ENCODE results near the gene PDLIM1. TPM values are rescaled to one million over a fixed set of nuclear protein-coding genes. Genes with fewer than 3 reads are reported as not detected.

The PDLIM1 gene
- total RNA-seq, 1 donor from 2014 or later: 405 TPM

- DNase-seq (ENCODE audit: low spot score): no peak
These were observed 27.0 kb downstream of the PDLIM1 start for GRCh38 chr10:95263864-95264226.

GRCh38 chr10:95262763-95263518, 27.9 kb downstream of the PDLIM1 start:
- no peak for DNase-seq (ENCODE audit: low spot score)

GRCh38 chr10:95261926-95262325, 28.9 kb downstream of the PDLIM1 start:
- no peak for DNase-seq (ENCODE audit: low spot score)

GRCh38 chr10:95260909-95261552, 29.8 kb downstream of the PDLIM1 start:
- no peak for DNase-seq (ENCODE audit: low spot score)

- DNase-seq (ENCODE audit: low spot score): no peak
These were observed 30.4 kb downstream of the PDLIM1 start for GRCh38 chr10:95260397-95260881.

- DNase-seq (ENCODE audit: low spot score): no peak
These were observed 33.0 kb downstream of the PDLIM1 start for GRCh38 chr10:95257849-95258248.

- DNase-seq (ENCODE audit: low spot score): no peak
These were observed 34.5 kb downstream of the PDLIM1 start for GRCh38 chr10:95256268-95256667.

GRCh38 chr10:95254629-95255028, 36.2 kb downstream of the PDLIM1 start:
- no peak for DNase-seq (ENCODE audit: low spot score)

- no peak for DNase-seq (ENCODE audit: low spot score)
These were observed 37.1 kb downstream of the PDLIM1 start for GRCh38 chr10:95253686-95254085.

GRCh38 chr10:95253007-95253406, 37.8 kb downstream of the PDLIM1 start:
- no peak for DNase-seq (ENCODE audit: low spot score)

GRCh38 chr10:95250856-95251255, 39.9 kb downstream of the PDLIM1 start:
- no peak for DNase-seq (ENCODE audit: low spot score)

GRCh38 chr10:95249467-95249866, 41.3 kb downstream of the PDLIM1 start:
- no peak for DNase-seq (ENCODE audit: low spot score)

- DNase-seq (ENCODE audit: low spot score): no peak
These were observed 41.8 kb downstream of the PDLIM1 start for GRCh38 chr10:95248989-95249388.

GRCh38 chr10:95247881-95248583, 42.8 kb downstream of the PDLIM1 start:
- DNase-seq (ENCODE audit: low spot score): peak; percentile 68

GRCh38 chr10:95247200-95247880, 43.5 kb downstream of the PDLIM1 start:
- DNase-seq (ENCODE audit: low spot score): no peak

- peak; percentile 72 for DNase-seq (ENCODE audit: low spot score)
These were observed 44.2 kb downstream of the PDLIM1 start for GRCh38 chr10:95246582-95247051.

- DNase-seq (ENCODE audit: low spot score): no peak
These were observed 45.3 kb downstream of the PDLIM1 start for GRCh38 chr10:95245425-95246055.

GRCh38 chr10:95244152-95244551, 46.7 kb downstream of the PDLIM1 start:
- no peak for DNase-seq (ENCODE audit: low spot score)

- DNase-seq (ENCODE audit: low spot score): no peak
These were observed 47.5 kb downstream of the PDLIM1 start for GRCh38 chr10:95243318-95243617.

- DNase-seq (ENCODE audit: low spot score): no peak
These were observed 48.1 kb downstream of the PDLIM1 start for GRCh38 chr10:95242581-95243317.

- no peak for DNase-seq (ENCODE audit: low spot score)
These were observed 49.3 kb downstream of the PDLIM1 start for GRCh38 chr10:95241533-95241932.

Measured in ureter (tissue), 1 donor.